ENCODE data around the gene RNF144A.

The RNF144A gene

GRCh38 chr2:7023542-7023941, 106.3 kb downstream of the RNF144A start:
- DNase-seq (ENCODE audit: low read depth), result no peak

GRCh38 chr2:7024261-7024660, 107.0 kb downstream of the RNF144A start:
- no peak for DNase-seq (ENCODE audit: low read depth)

- DNase-seq (ENCODE audit: low read depth), result no peak
These were observed 107.9 kb downstream of the RNF144A start for GRCh38 chr2:7025082-7025481.

GRCh38 chr2:7026742-7027141, 109.5 kb downstream of the RNF144A start:
- no peak for DNase-seq (ENCODE audit: low read depth)

- no peak for DNase-seq (ENCODE audit: low read depth)
These were observed 110.2 kb downstream of the RNF144A start for GRCh38 chr2:7027411-7027810.

GRCh38 chr2:7027956-7028655, 110.9 kb downstream of the RNF144A start:
- no peak for DNase-seq (ENCODE audit: low read depth)

- no peak for DNase-seq (ENCODE audit: low read depth)
These were observed 111.6 kb downstream of the RNF144A start for GRCh38 chr2:7028846-7029245.

- DNase-seq (ENCODE audit: low read depth), result no peak
These were observed 112.3 kb downstream of the RNF144A start for GRCh38 chr2:7029291-7030059.

- DNase-seq (ENCODE audit: low read depth), result no peak
These were observed 113.6 kb downstream of the RNF144A start for GRCh38 chr2:7030810-7031209.

- no peak for DNase-seq (ENCODE audit: low read depth)
These were observed 114.5 kb downstream of the RNF144A start for GRCh38 chr2:7031547-7032245.

GRCh38 chr2:7032371-7032770, 115.2 kb downstream of the RNF144A start:
- DNase-seq (ENCODE audit: low read depth), result no peak

GRCh38 chr2:7033136-7033960, 116.1 kb downstream of the RNF144A start:
- DNase-seq (ENCODE audit: low read depth), result no peak

GRCh38 chr2:7034303-7034702, 117.1 kb downstream of the RNF144A start:
- DNase-seq (ENCODE audit: low read depth), result no peak

- DNase-seq (ENCODE audit: low read depth), result no peak
These were observed 118.7 kb downstream of the RNF144A start for GRCh38 chr2:7035884-7036283.

GRCh38 chr2:7037340-7038333, 120.4 kb downstream of the RNF144A start:
- DNase-seq (ENCODE audit: low read depth), result peak; percentile 41

- no peak for DNase-seq (ENCODE audit: low read depth)
These were observed 123.3 kb downstream of the RNF144A start for GRCh38 chr2:7040547-7040946.

- DNase-seq (ENCODE audit: low read depth), result no peak
These were observed 124.2 kb downstream of the RNF144A start for GRCh38 chr2:7041421-7041820.

GRCh38 chr2:7043690-7044089, 126.5 kb downstream of the RNF144A start:
- no peak for DNase-seq (ENCODE audit: low read depth)

- DNase-seq (ENCODE audit: low read depth), result peak; percentile 27
These were observed 127.3 kb downstream of the RNF144A start for GRCh38 chr2:7044253-7045250.
